WI38 (cell line): ENCODE measurements around the gene MRGPRF.

ENCODE experiments used
- H3K4me3 ChIP-seq: 2 replicates; pipeline ENCODE4 v1.5.1; 2011; ENCODE audit warnings: low read depth, mild to moderate bottlenecking, control low read depth, low read length
- TF ChIP-seq, protein P1 (sequence below): IDR thresholded peaks from 2 replicates; pipeline ENCODE4 v1.5.1; 2012; ENCODE audit warnings: low read depth, mild to moderate bottlenecking, control low read depth, low read length

MRGPRF gene

DNA sequence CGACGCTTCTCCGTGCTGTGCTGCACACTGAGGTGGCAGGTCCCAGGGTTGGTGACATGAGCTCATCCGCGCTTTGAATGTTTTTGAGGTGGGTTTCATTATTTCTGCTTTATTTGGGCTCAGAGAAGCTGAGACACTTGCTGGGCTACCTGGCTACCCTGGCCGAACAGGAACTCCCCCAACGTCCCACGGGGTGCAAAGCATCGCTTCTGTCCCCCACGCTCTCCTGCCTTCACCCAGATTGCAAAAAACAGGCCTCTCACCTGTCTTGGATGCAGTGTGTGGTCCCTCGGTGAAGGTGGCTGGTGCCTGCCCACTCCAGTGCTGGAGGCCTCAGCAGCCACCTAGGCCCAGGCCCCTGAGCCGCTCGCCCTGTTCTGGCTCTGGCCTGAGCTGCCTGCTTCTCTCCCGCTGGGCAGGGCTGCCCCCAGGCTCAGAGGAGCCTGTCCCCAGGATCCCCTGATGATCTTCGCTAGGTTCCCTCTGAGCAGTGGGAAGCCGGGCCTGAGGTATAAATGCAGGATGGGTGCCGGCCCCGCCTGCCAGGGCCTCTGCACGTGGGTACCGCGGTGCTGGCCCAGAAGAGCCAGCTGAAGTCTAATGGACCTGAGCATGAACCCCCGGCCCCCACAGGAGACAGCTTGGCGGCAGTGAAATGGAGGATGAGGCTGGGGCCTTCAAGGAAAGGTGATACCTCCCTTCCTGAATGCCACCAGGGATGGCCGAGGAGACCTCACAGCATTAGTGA lies 16.5 kb downstream of the MRGPRF start:
- TF ChIP-seq, protein P1, sequence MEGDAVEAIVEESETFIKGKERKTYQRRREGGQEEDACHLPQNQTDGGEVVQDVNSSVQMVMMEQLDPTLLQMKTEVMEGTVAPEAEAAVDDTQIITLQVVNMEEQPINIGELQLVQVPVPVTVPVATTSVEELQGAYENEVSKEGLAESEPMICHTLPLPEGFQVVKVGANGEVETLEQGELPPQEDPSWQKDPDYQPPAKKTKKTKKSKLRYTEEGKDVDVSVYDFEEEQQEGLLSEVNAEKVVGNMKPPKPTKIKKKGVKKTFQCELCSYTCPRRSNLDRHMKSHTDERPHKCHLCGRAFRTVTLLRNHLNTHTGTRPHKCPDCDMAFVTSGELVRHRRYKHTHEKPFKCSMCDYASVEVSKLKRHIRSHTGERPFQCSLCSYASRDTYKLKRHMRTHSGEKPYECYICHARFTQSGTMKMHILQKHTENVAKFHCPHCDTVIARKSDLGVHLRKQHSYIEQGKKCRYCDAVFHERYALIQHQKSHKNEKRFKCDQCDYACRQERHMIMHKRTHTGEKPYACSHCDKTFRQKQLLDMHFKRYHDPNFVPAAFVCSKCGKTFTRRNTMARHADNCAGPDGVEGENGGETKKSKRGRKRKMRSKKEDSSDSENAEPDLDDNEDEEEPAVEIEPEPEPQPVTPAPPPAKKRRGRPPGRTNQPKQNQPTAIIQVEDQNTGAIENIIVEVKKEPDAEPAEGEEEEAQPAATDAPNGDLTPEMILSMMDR: no peak
- H3K4me3 ChIP-seq: no peak overlapping the region

DNA sequence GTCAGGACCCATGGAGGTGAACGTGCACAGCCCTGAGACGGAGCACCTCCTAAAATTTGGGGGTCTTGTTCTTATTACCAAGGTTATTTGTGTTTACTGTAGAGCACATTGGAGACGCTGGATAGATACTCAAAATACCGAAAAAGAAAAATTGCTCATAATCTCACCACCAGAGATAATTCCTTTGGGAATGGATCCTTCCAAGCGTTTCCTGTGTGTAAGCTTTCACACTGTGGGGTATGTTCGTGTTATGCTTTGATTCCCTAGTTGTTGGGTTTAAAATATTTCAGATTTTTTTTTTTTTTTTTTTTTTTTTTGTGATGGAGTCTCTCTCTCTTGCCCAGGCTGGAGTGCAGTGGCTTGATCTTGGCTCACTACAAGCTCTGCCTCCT lies 18.2 kb downstream of the MRGPRF start:
- TF ChIP-seq, protein P1: no peak
- H3K4me3 ChIP-seq: no peak overlapping the region

DNA sequence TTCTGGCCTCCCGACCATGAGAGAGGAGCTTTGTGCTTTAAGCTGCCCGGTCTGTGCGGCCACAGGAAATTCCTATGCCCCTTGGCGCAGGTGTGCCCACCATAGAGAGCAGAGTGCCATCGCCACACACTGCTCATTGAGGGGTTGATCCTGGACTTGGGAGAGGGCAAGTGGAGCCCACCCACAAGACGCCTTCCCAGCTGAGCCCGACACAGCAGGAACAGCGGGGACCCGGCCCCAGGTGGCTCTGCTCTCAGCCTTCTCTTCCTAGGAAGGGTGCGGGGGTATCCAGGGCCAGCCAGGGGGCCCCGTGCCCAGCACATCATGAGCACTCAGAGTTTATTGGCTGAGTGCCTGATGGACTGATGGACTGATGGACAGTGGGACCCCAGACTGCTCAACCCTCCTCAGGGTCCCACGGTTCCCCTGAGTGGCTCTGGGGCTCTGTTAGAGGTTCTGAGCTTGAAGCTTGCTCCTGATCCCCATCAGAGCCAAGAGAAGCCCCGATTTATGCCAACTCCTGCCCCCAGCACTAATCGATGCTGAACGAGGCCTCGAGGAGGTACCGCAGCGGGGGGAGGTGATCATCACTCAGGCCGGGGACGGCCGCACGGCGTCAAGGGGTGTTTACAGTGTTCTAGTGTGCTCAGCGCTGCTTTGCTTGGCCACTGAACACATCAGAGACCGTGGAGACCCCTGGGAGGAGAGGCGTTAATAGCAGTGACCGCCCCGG lies 18.7 kb downstream of the MRGPRF start:
- TF ChIP-seq, protein P1: no peak
- no peak overlapping the region for H3K4me3 ChIP-seq

DNA sequence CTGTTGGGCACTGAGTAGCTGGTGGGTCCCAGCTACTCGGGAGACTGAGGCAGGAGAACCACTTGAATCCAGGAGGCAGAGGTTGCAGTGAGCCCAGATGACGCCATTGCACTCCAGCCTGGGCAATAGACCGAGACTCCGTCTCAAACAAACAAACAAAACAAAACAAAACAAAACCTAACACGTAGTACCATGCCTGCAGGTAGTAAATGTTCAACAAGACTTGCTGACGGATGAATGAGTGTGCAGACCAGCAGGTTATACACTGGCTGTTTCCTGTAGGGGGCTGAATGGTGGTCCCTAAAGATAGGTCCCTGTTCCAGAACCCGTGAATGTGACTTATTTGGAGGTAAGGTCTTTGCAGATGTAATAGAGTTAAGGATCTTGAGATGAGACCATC lies 19.5 kb downstream of the MRGPRF start:
- TF ChIP-seq, protein P1: no peak
- H3K4me3 ChIP-seq: no peak overlapping the region

DNA sequence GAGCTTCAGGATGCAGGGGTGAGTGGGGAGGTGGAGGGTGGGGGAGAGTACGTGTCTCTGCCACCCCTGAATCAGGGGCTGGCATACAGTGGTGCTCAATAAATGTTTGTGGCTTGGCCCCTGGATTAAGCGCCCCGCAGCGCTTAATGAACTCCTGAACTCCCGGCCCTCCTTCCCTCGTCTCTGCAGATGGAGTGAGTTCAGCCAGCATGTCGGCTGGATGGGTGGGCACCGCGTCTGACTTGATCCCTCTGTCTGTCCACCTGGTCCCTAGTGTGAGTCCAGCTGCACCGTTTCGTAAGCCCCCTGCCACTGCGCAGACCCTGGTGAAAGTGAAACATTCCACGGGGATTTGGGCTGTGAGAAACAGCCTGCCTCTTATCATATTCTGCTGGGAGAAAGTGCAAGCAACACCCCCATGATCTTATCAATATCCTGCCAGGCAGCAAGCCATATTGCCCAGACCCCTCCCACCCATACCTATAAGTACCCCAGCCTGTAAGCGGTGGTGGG lies 20.2 kb downstream of the MRGPRF start:
- TF ChIP-seq, protein P1: no peak
- no peak overlapping the region for H3K4me3 ChIP-seq

DNA sequence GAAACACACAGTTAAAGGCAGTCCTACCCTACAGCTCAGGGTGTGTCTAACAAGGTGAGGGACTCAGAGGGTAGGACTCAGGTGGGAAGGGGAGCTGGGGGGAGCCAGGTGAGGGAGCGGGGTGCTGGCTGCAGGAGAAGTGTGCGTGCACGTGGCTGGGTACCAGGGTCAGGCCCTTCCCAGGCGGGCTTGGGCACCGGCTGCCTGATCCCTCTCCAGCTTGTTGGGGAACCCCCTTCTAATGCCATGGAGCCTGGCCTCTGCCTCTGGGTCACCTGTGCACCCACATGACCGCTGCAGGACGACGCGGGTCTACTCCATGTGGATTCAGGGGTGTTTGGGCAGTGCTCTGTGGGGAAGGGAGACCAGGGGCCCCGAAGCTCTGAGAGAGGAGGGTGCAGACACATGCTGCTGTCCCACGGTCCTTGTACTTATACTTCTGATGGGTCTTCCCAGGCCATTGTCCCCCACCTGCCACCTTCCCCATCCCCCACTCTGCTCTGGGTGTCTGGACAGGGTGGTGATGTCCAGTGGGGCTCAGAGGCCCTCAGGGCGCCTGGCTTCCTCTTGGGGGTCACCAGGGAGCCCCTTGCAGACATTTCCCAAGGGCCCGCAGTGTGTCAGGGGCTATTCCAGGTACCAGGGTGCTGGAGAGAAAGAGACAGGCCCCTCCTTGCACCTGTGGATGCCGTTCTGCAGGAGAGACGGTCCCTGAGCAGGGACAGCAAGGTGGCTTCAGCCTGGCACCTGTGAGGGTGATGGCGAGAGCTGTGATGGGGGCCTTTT lies 21.9 kb downstream of the MRGPRF start:
- TF ChIP-seq, protein P1: no peak
- no peak overlapping the region for H3K4me3 ChIP-seq
